Skeletal muscle tissue (tissue), 4 donors: ENCODE data around the gene TCIRG1. TPM values are rescaled to one million over a fixed set of nuclear protein-coding genes. Genes with fewer than 3 reads are reported as not detected.
"Not testable (repeated sequence)": the region's sequence is repeated elsewhere in the genome, so short reads cannot be mapped to it uniquely, and the experiment has no call there.

Experiments used
- H3K27ac ChIP-seq: one replicate; pipeline ENCODE4 v1.7.0; 2013; ENCODE audit warnings: mild to moderate bottlenecking, low read depth, low read length, inconsistent platforms
- H3K27me3 ChIP-seq, 3 donors: one replicate each; pipeline ENCODE4 v1.7.0; 2013; ENCODE audit warnings: low read length in 3 of 3; ENCODE audit not compliant: control insufficient read depth in 3 of 3, insufficient read depth in 3 of 3
- H3K36me3 ChIP-seq, 3 donors: one replicate each; pipeline ENCODE4 v1.7.0; 2013; ENCODE audit warnings: low read length in 3 of 3; ENCODE audit not compliant: control insufficient read depth in 3 of 3, insufficient read depth in 3 of 3
- H3K4me1 ChIP-seq, 3 donors: one replicate each; pipeline ENCODE4 v1.7.0; 2013; ENCODE audit warnings: low read length in 3 of 3, mild to moderate bottlenecking in 3 of 3; ENCODE audit not compliant: control insufficient read depth in 3 of 3, insufficient read depth in 3 of 3
- H3K4me3 ChIP-seq, 3 donors: one replicate each; pipeline ENCODE4 v1.7.0; 2013; ENCODE audit warnings: low read length in 3 of 3
- H3K9ac ChIP-seq, 3 donors: one replicate each; pipeline ENCODE4 v1.7.0; 2013; ENCODE audit warnings: low read length in 3 of 3, mild to moderate bottlenecking in 3 of 3, moderate library complexity in 2 of 3, low read depth in 1 of 3
- H3K9me3 ChIP-seq, 3 donors: one replicate each; pipeline ENCODE4 v1.7.0; 2013; ENCODE audit warnings: low read length in 3 of 3; ENCODE audit not compliant: control insufficient read depth in 3 of 3
- total RNA-seq: library from RNA; depleted of rRNA; stranded (reverse); fragments of >200 nt; gene quantifications from one replicate; pipeline ENCODE4 v1.2.3, GENCODE V29; 2014
- donor health status: Osteomylitis.

TCIRG1 gene
- total RNA-seq, 1 donor from 2014 or later, result 18.3 TPM

GRCh38 chr11:68083517-68083916 lies 44.7 kb downstream of the TCIRG1 start:
- Histone ChIP-seq H3K9ac (no peak overlapping the region), H3K9me3 (no peaks in the 10 kb centered on the region), H3K4me3 (no peak overlapping the region), H3K27me3 (no peaks in the 10 kb centered on the region), H3K36me3 (peaks cover 0 to 5% (median 2%) of the 10 kb centered on the region in 3 donors), H3K27ac (no peak overlapping the region), H3K4me1 (peaks cover 3 to 8% (median 4%) of the 10 kb centered on the region in 3 donors)

GRCh38 chr11:68089679-68090078 lies 50.9 kb downstream of the TCIRG1 start:
- H3K9ac ChIP-seq, result no peak overlapping the region
- H3K4me3 ChIP-seq, result no peak overlapping the region
- no peak overlapping the region for H3K27ac ChIP-seq
- H3K4me1 ChIP-seq, result peaks cover 0 to 3% (median 0%) of the 10 kb centered on the region in 3 donors
- no peaks in the 10 kb centered on the region for H3K9me3 ChIP-seq
- no peaks in the 10 kb centered on the region for H3K27me3 ChIP-seq
- peaks cover 0 to 6% (median 0%) of the 10 kb centered on the region in 3 donors for H3K36me3 ChIP-seq

GRCh38 chr11:68090287-68090686 lies 51.5 kb downstream of the TCIRG1 start:
- Histone ChIP-seq H3K9me3 (no peaks in the 10 kb centered on the region), H3K9ac (no peak overlapping the region), H3K4me1 (peaks cover 0 to 3% (median 0%) of the 10 kb centered on the region in 3 donors), H3K27ac (no peak overlapping the region), H3K36me3 (peaks cover 0 to 6% (median 0%) of the 10 kb centered on the region in 3 donors), H3K4me3 (no peak overlapping the region), H3K27me3 (no peaks in the 10 kb centered on the region)

GRCh38 chr11:68090706-68091105 lies 51.9 kb downstream of the TCIRG1 start:
- peaks cover 0 to 3% (median 0%) of the 10 kb centered on the region in 3 donors for H3K4me1 ChIP-seq
- no peak overlapping the region for H3K4me3 ChIP-seq
- no peak overlapping the region for H3K27ac ChIP-seq
- H3K36me3 ChIP-seq, result peaks cover 0 to 6% (median 0%) of the 10 kb centered on the region in 3 donors
- no peaks in the 10 kb centered on the region for H3K9me3 ChIP-seq
- H3K27me3 ChIP-seq, result no peaks in the 10 kb centered on the region
- no peak overlapping the region for H3K9ac ChIP-seq

- H3K9me3 ChIP-seq, result no peaks in the 10 kb centered on the region
- peaks cover 0 to 6% (median 0%) of the 10 kb centered on the region in 3 donors for H3K36me3 ChIP-seq
- no peak overlapping the region for H3K4me3 ChIP-seq
- no peak overlapping the region for H3K27ac ChIP-seq
- no peak overlapping the region for H3K9ac ChIP-seq
- no peaks in the 10 kb centered on the region for H3K27me3 ChIP-seq
- H3K4me1 ChIP-seq, result peaks cover 0 to 3% (median 0%) of the 10 kb centered on the region in 3 donors
Measured at GRCh38 chr11:68092411-68092810, 53.6 kb downstream of the TCIRG1 start.

- H3K4me3 ChIP-seq, H3K27me3 ChIP-seq, H3K36me3 ChIP-seq, H3K9me3 ChIP-seq, H3K27ac ChIP-seq, H3K4me1 ChIP-seq, H3K9ac ChIP-seq: not testable (repeated sequence)
Measured at GRCh38 chr11:68092946-68093345, 54.1 kb downstream of the TCIRG1 start.

GRCh38 chr11:68093565-68093964 lies 54.7 kb downstream of the TCIRG1 start:
- H3K9me3 ChIP-seq, result no peaks in the 10 kb centered on the region
- no peak overlapping the region for H3K27ac ChIP-seq
- no peak overlapping the region for H3K4me3 ChIP-seq
- H3K27me3 ChIP-seq, result no peaks in the 10 kb centered on the region
- H3K36me3 ChIP-seq, result peaks cover 0 to 6% (median 0%) of the 10 kb centered on the region in 3 donors
- no peak overlapping the region for H3K9ac ChIP-seq
- H3K4me1 ChIP-seq, result peaks cover 0 to 3% (median 0%) of the 10 kb centered on the region in 3 donors

GRCh38 chr11:68096962-68097361 lies 58.1 kb downstream of the TCIRG1 start:
- no peak overlapping the region for H3K9ac ChIP-seq
- no peaks in the 10 kb centered on the region for H3K27me3 ChIP-seq
- H3K4me1 ChIP-seq, result peaks cover 3 to 8% (median 5%) of the 10 kb centered on the region in 3 donors
- no peaks in the 10 kb centered on the region for H3K9me3 ChIP-seq
- no peak overlapping the region for H3K4me3 ChIP-seq
- peaks cover 0 to 6% (median 0%) of the 10 kb centered on the region in 3 donors for H3K36me3 ChIP-seq
- no peak overlapping the region for H3K27ac ChIP-seq

- no peak overlapping the region for H3K4me3 ChIP-seq
- no peak overlapping the region for H3K27ac ChIP-seq
- peaks cover 3 to 8% (median 5%) of the 10 kb centered on the region in 3 donors for H3K4me1 ChIP-seq
- H3K27me3 ChIP-seq, result no peaks in the 10 kb centered on the region
- peaks cover 0 to 5% (median 0%) of the 10 kb centered on the region in 3 donors for H3K36me3 ChIP-seq
- no peaks in the 10 kb centered on the region for H3K9me3 ChIP-seq
- peak overlapping the region in 2 of 3 donors; percentile 20 to 52 for H3K9ac ChIP-seq
Measured at GRCh38 chr11:68099057-68099456, 60.2 kb downstream of the TCIRG1 start.

- Histone ChIP-seq H3K4me1 (peaks cover 3 to 8% (median 5%) of the 10 kb centered on the region in 3 donors), H3K4me3 (peak overlapping the region in 2 of 3 donors; percentile 47 to 50), H3K27me3 (no peaks in the 10 kb centered on the region), H3K9ac (peak overlapping the region; percentile 20 to 52 (median 52)), H3K36me3 (no peaks in the 10 kb centered on the region), H3K9me3 (no peaks in the 10 kb centered on the region), H3K27ac (no peak overlapping the region)
Measured at GRCh38 chr11:68099474-68100405, 60.9 kb downstream of the TCIRG1 start.
